Measurements from ENCODE around the gene TDRD7.

DNA sequence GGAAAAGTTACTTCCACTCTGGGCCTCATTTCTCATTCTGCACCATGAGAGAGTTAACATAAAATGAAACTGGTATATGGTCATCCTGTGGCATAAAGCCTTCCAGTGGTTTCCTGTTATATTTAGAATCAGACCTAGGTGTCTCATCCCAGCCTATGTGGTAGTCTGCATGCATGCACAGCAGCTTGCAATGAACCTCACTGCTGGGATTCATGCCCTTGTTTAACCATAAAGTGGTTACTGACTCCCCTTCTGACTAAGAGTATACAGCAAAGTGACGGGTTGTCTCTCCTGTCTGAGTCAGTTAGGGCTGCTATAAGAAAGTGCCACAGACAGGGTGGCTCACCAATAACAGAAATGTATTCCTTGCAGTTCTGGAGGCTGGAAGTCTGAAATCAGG is 14.7 kb upstream of the TDRD7 start:
- TF ChIP-seq, protein P1, sequence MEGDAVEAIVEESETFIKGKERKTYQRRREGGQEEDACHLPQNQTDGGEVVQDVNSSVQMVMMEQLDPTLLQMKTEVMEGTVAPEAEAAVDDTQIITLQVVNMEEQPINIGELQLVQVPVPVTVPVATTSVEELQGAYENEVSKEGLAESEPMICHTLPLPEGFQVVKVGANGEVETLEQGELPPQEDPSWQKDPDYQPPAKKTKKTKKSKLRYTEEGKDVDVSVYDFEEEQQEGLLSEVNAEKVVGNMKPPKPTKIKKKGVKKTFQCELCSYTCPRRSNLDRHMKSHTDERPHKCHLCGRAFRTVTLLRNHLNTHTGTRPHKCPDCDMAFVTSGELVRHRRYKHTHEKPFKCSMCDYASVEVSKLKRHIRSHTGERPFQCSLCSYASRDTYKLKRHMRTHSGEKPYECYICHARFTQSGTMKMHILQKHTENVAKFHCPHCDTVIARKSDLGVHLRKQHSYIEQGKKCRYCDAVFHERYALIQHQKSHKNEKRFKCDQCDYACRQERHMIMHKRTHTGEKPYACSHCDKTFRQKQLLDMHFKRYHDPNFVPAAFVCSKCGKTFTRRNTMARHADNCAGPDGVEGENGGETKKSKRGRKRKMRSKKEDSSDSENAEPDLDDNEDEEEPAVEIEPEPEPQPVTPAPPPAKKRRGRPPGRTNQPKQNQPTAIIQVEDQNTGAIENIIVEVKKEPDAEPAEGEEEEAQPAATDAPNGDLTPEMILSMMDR (IDR thresholded peaks at IDR 0.05) = no peak
- TF ChIP-seq ZFX (IDR thresholded peaks at IDR 0.05; ENCODE audit: borderline replicate concordance) = no peak

Data from 22Rv1 (cell line).